HG03097 (cell line): ENCODE measurements around the gene SUPT3H.

Experiments
- ATAC-seq: cut with Tn5 transposase; IDR thresholded peaks from one replicate; pipeline ENCODE4 v1.9.1; 2021; ENCODE audit not compliant: unreplicated experiment, low FRiP score

Gene SUPT3H

GRCh38 chr6:45132059-45132458 lies 245.7 kb downstream of the SUPT3H start:
- ATAC-seq: no peak

GRCh38 chr6:45129051-45129450 lies 248.7 kb downstream of the SUPT3H start:
- ATAC-seq: no peak

GRCh38 chr6:45127185-45127584 lies 250.5 kb downstream of the SUPT3H start:
- ATAC-seq: no peak

DNA sequence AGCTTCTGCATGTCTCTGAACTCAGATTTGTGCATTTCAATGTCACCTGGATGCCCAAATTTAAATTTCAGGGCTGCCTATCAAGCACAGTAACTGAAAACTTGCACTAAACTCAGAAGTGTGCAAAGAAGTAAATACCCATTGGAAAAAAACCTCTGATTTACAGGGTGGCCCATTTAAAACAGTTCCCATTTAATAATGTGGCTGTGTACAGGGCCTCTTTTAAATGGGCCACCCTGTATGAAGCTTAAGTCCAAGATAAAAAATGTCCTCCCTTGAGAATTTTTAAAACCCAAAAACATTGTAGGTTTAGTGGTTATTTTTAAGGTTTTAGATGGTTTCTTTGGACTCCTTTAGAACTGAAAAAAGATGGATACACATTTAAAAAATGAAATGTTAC lies 251.7 kb downstream of the SUPT3H start:
- no peak for ATAC-seq

GRCh38 chr6:45123023-45123422 lies 254.7 kb downstream of the SUPT3H start:
- no peak for ATAC-seq

- ATAC-seq: no peak
Measured at GRCh38 chr6:45118754-45119153, 259.0 kb downstream of the SUPT3H start.

DNA sequence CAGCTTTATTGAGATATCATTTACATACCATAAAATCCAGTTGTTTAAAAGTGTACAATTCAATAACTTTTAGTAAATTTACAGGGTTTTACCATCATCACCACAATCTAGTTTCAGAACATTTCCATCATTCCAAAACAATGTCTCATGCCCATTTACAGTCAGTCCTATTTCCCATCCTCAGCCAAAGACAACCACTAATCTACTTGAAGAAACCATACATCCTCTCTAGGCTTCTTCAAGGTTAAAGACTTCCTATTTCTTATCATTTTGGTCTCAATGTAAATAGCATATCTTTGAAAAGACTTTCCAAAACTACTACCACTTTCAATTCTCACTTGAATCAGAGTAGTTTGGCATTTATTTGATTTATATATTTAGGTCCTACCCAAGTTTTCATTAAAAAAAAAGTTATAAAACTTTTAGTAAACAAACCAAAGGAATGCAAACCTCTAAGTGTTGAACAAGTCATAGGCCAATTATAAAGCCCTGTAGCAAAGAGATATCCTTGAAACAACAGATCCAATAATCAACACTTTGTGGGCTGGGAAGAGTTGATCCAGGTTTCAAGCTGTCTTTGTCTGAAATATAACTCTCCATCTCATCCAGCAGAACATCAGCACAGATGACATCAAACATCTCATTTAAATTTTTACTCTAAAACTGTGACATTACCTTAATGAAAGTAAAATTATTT lies 260.9 kb downstream of the SUPT3H start:
- no peak for ATAC-seq

GRCh38 chr6:45115696-45116095 lies 262.0 kb downstream of the SUPT3H start:
- no peak for ATAC-seq

DNA sequence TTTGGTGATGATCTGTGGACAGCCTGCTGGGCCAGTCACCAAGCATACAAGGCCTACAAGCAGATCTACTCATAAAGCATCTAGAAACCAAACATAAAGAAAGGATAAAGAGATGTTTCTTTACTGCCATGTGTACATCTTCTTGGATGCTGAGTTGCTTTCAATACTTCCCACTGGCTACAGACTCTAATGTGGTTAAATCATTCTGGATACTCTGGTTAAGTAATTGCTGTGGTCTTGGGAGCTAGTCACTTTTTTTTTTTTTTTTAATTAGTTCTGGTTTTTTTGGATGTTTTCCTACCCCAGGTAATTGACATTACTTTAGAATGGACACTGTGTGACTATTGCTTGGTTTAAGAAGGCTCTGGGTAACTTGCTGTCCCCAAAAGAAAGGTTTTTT lies 265.0 kb downstream of the SUPT3H start:
- no peak for ATAC-seq

GRCh38 chr6:45109551-45109950 lies 268.2 kb downstream of the SUPT3H start:
- no peak for ATAC-seq

DNA sequence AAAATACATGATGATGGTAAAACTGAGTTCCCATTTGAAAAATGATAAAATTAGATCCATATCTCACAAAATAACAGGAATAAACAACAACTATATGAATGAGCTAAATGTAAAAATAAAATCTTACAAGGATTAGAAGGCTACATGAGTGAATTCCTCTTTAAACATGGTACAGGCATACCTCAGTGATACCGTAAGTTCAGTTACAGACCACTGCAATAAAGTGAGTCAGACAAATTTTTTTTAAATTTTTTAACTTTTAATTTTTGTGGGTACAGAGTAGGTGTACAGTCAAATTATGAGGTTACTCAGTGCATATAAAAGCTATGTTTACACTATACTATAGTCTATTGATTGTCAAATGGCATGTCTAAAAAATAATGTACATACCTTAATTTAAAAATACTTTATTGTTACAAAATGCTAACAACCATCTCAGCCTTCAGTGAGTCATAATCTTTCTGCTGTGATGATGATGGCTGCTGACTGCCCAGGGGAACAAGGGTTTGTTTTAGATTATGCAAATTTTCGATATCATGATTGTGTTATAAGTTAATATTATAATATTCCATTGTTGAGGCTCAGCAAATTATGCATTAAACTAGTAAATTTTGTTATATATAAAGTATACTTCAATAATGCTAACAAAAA lies 272.4 kb downstream of the SUPT3H start:
- no peak for ATAC-seq

DNA sequence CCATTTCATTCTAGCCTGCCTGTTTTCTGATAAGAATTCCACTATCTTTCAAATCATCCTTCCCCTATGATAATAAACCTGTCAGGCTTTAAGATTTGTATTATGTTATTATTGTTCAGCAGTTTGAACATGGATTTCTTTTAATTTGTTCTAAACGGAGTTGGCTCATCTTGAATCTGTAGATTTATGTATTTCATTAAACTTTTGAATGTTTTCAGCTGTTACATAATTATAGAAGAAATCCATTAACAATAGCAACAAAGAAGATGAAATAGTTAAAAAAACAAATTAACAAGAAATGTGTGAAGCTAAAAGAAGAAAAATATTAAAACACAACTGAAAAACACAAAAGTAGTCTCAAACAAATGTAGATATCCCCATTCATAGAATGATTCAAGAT lies 273.3 kb downstream of the SUPT3H start:
- ATAC-seq: no peak

DNA sequence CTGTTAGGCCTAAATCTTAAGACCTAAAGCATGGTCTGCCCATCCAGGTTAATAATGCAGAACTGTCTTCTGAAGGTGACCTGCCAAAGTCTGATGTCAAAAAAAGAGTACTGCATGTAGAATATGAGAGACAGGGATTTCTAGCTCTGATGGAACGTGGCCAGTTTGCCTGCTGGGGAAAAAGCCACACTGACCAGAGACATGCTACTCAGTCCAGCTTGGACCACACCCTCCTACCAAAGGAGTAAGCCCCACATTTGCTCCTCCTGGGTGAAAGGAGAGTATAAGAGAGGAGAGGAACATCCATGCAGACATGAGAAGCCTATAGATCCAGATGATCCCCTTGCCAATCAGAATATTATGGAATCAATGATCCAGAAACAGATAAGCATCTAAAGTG lies 279.5 kb downstream of the SUPT3H start:
- no peak for ATAC-seq

GRCh38 chr6:45094831-45095230 lies 282.9 kb downstream of the SUPT3H start:
- ATAC-seq: no peak

- ATAC-seq: no peak
Measured at GRCh38 chr6:45092135-45092534, 285.6 kb downstream of the SUPT3H start.

DNA sequence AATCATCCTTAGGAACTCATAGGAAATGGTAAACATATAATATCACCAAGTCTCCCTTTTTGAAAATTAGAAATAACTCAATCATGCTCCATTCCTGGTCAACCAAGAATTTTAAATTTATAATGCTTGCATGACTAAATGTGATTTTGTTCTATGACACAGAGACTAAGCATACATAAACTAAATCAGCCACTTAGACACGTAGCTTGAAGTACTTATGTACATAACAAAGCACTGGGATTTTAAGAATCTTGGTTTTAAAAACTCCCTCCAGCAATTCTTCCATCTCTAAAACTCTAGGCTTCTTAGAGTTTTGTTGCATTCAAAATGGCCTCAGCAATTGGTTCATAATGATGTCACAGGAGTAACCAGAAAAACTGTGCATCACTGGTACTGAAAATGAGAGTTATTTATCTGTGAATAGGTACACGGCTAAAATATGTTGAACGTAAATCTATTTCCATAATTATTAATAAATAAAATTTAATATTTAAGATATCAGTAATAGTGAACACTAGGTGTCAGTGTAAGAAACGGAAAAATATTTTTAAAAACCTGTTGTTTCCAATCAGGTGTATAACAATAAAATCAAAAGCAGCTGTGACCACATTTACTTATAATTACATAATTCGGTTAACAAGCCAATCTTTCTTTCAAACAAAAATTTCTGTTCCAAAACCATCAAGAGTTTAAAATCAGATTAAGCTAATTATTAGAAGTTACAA lies 291.2 kb downstream of the SUPT3H start:
- ATAC-seq: no peak

DNA sequence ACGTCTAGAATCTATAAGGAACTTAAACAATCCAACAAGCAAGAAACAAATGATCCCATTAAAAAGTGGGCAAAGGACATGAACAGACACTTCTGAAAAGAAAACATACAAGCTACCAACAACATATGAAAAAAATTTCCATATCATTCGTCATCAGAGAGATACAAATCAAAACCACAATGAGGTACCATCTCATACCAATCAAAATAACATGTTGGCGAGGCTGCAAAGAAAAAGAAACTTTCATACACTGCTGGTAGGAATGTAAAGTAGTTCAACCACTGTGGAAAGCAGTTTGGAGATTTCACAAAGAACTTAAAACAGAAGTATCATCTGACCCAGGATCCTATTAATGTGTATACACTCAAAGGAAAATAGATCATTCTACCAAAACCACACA lies 293.5 kb downstream of the SUPT3H start:
- ATAC-seq: no peak

- ATAC-seq: no peak
Measured at GRCh38 chr6:45082091-45082490, 295.6 kb downstream of the SUPT3H start.

DNA sequence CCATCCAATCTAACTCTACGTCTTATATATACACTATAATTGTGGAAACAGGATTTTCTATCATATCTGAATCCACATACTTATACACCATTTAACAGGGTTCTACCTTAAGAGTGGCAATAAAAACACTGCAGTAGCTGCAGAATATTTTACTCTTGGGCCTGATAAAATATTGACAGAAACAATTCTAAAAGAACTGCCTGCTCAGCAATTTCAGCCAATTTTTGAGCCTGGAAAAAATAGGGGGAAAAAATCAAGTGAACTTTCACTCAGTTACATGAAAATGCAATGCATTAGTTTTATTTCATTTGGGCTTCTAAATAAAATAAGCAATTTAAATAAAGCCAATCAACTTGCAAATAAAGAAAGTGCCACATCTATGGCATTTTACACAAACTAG lies 296.1 kb downstream of the SUPT3H start:
- ATAC-seq: no peak

DNA sequence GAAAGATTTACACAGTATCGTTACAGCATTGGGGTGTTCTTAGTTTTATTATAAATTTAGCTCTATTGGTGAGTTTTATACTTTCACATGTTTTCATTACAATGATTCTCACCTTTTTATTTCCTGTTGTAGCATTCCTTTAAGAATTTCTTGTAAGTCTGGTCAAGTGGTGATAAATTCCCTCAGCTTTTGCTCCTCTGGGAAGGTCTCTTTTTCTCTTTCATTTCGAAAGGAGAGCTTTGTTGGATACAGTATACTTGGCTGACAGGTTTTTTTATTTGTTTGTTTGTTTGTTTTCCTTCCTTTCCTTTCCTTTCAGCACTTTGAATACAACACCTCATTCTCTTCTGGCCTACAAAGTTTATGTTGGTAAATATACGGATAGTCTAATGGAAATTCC lies 299.3 kb downstream of the SUPT3H start:
- no peak for ATAC-seq

DNA sequence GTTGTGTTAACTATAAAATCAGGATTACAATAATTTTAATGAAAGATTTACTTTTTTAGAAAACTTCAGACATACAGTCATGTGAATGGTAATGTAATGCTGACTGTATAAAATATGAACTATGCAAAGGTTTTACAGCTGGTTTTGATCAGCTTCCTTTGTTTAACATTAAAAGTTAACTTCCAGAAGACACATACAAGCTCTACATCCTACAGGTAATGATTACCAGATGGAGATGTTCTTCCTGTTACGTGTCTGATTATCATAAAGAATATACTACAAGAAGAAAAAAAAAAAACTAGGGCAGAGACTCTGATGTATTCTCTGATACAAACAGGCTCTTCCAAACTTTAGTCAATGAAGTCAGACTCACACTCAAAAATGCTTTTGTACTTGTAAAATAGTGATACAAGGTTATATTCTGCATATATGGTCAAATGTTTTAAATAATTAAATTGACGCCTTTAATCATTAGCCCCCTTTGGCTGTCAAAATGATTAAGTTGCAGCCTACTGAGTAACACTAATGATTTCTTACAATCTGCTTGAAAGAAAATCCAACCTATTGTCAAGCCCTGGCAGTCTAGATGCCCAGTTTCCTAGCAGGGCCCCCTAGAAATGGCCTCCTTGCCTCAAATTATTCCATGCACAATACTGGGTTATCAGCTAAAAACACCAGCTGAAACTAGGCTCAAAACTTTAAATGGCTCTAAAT lies 301.4 kb downstream of the SUPT3H start:
- no peak for ATAC-seq
